AG09319 (cell line): ENCODE results near the gene DGKD.
A peak's percentile ranks its signal among the peaks of the same experiment; 100 is the strongest.

Source experiments
- DNase-seq: peaks from one replicate; pipeline ENCODE4 v3.0.0-alpha.2; 2010; ENCODE audit warnings: low read depth; ENCODE audit errors: extremely low read depth
- CTCF ChIP-seq: IDR thresholded peaks from 2 replicates; pipeline ENCODE4 v1.5.1; 2011; ENCODE audit warnings: low read depth, mild to moderate bottlenecking, inconsistent platforms, low read length, moderate library complexity

The DGKD gene

GRCh38 chr2:233481368-233482142 is 127.3 kb downstream of the DGKD start:
- no peak for DNase-seq
- TF ChIP-seq CTCF, result no peak

GRCh38 chr2:233482616-233483015 is 128.3 kb downstream of the DGKD start:
- no peak for DNase-seq
- no peak for TF ChIP-seq CTCF

GRCh38 chr2:233485726-233486125 is 131.4 kb downstream of the DGKD start:
- TF ChIP-seq CTCF, result no peak

GRCh38 chr2:233486357-233486756 is 132.1 kb downstream of the DGKD start:
- no peak for TF ChIP-seq CTCF
- DNase-seq, result no peak

More at GRCh38 chr2:233485726-233486125, 131.4 kb downstream of the DGKD start:
- no peak for DNase-seq

GRCh38 chr2:233486778-233487552 is 132.7 kb downstream of the DGKD start:
- peak; percentile 55 for DNase-seq
- TF ChIP-seq CTCF, result no peak

- no peak for TF ChIP-seq CTCF
- DNase-seq, result no peak
Measured at GRCh38 chr2:233487748-233488345, 133.6 kb downstream of the DGKD start.

- no peak for TF ChIP-seq CTCF
- no peak for DNase-seq
Measured at GRCh38 chr2:233489143-233489542, 134.8 kb downstream of the DGKD start.
